Measurements from ENCODE around the gene MYO3B. TPM values are rescaled to one million over a fixed set of nuclear protein-coding genes. Genes with fewer than 3 reads are reported as not detected.

Gene MYO3B
- total RNA-seq, 4 donors from 2014 or later = 0.34 to 0.95 (median 0.89) TPM

- Histone ChIP-seq H3K4me3 (no peak overlapping the region), H3K27me3 (no peaks in the 10 kb centered on the region), H3K9me3 (peaks cover 1% of the 10 kb centered on the region), H3K4me1 (no peaks in the 10 kb centered on the region), H3K36me3 (no peaks in the 10 kb centered on the region), H3K27ac (no peak overlapping the region)
- TF ChIP-seq POLR2AphosphoS5 (IDR thresholded peaks at IDR 0.05) (no peak), CTCF (IDR thresholded peaks at IDR 0.05) (no peak), EP300 (IDR thresholded peaks at IDR 0.05) (no peak), POLR2A (IDR thresholded peaks at IDR 0.05) (no peak)
- DNase-seq (ENCODE audit: low spot score in 2 of 2) = no peak
Measured at GRCh38 chr2:170190172-170190571, 12.2 kb downstream of the MYO3B start.

DNA sequence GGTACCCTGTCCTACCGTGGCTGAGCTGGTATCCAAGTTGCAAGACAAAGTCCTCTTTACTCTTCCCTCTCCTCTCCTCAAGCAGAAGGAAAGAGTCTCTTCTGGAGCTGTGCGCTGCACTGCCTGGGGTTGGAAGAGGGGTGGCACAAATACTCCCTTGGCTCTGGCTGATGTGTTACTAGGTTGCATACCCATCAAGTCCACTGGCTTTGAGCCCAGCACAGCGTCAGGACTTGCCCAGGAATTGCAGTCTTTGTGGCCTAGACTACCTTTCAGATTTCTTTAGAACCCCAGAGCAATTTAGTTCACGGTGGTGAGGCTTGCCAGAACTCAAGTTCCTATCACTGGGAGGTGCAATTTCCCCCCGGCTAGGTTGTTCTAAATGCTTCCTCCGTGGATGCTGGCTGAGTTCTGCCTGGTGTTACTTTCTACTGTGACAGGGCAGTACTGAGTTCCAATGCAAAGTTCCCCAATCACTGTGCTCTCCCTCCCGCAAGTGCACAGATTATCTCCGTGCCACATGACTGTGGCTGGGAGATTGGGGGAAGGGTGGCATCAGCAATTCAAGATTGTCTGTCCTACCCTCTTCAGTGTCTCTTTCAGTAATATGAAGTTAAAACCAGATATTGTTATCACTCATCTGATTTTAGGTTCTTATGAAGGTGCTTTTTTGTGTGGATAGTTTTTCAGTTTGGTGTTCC lies 13.4 kb downstream of the MYO3B start:
- WGBS = 64% methylated on average over 7 of the region's 8 CpGs
- Histone ChIP-seq H3K4me3 (no peak overlapping the region), H3K27ac (no peak overlapping the region), H3K9me3 (no peaks in the 10 kb centered on the region), H3K4me1 (no peaks in the 10 kb centered on the region), H3K36me3 (no peaks in the 10 kb centered on the region), H3K27me3 (no peaks in the 10 kb centered on the region)
- DNase-seq (ENCODE audit: low spot score in 2 of 2) = no peak
- TF ChIP-seq CTCF (IDR thresholded peaks at IDR 0.05) (no peak), EP300 (IDR thresholded peaks at IDR 0.05) (no peak), POLR2A (IDR thresholded peaks at IDR 0.05) (no peak), POLR2AphosphoS5 (IDR thresholded peaks at IDR 0.05) (no peak)

DNA sequence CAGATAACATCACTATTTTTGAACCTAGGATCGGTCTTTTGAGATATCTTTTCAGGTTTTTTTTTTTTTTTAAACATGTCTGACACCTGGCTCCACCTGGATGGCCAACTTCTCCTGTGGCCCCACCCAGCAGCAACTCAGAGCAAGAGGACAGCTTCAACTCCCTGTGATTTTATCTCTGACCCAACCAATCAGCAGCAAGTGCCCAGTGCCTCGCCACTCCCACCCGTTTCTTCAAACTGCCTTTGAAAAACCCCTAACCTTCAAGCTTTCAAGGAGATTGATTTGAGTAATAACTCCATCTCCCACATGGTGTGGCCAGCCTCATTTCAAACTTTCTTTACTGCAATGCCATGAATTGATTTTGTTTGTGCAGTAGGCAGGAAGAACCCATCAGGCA lies 19.0 kb downstream of the MYO3B start:
- no peak overlapping the region for H3K4me3 ChIP-seq
- H3K4me1 ChIP-seq = no peaks in the 10 kb centered on the region
- no peaks in the 10 kb centered on the region for H3K36me3 ChIP-seq
- H3K27me3 ChIP-seq = no peaks in the 10 kb centered on the region
- no peaks in the 10 kb centered on the region for H3K9me3 ChIP-seq
- no peak overlapping the region for H3K27ac ChIP-seq
- DNase-seq (ENCODE audit: low spot score in 2 of 2) = no peak
- 91% methylated on average over 3 of the region's 3 CpGs for WGBS
- TF ChIP-seq EP300 (IDR thresholded peaks at IDR 0.05) = no peak
- no peak for TF ChIP-seq POLR2AphosphoS5 (IDR thresholded peaks at IDR 0.05)
- no peak for TF ChIP-seq POLR2A (IDR thresholded peaks at IDR 0.05)
- no peak for TF ChIP-seq CTCF (IDR thresholded peaks at IDR 0.05)

DNA sequence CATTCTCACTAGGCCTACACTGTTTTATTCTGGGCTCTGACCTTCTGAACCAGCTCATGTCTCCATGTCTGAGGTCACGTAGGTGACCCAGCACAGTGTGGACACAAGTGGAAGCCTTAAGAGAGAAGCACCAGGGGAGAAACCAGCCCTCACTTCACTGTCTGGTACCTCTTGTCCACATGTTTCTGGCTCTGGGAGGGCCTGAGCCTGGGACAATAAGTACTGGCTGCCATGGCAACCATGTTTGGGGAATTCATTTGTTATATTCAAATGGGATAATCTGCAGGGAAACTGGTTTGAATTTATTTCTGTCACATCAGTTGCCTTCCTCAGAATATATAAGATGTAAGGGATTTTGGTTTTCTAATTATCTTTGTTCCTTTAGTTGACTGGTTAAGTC lies 23.3 kb downstream of the MYO3B start:
- Histone ChIP-seq H3K4me1 (peaks cover 2% of the 10 kb centered on the region), H3K27me3 (no peaks in the 10 kb centered on the region), H3K27ac (no peak overlapping the region), H3K9me3 (no peaks in the 10 kb centered on the region), H3K4me3 (no peak overlapping the region), H3K36me3 (no peaks in the 10 kb centered on the region)
- TF ChIP-seq CTCF (IDR thresholded peaks at IDR 0.05) (no peak), EP300 (IDR thresholded peaks at IDR 0.05) (no peak), POLR2AphosphoS5 (IDR thresholded peaks at IDR 0.05) (no peak), POLR2A (IDR thresholded peaks at IDR 0.05) (no peak)
- WGBS = 94% methylated on average over 1 of the region's 1 CpG
- no peak for DNase-seq (ENCODE audit: low spot score in 2 of 2)

GRCh38 chr2:170201734-170202393 lies 23.9 kb downstream of the MYO3B start:
- H3K4me3 ChIP-seq = no peak overlapping the region
- no peaks in the 10 kb centered on the region for H3K9me3 ChIP-seq
- DNase-seq (ENCODE audit: low spot score in 2 of 2) = no peak
- no peaks in the 10 kb centered on the region for H3K36me3 ChIP-seq
- no peak overlapping the region for H3K27ac ChIP-seq
- H3K27me3 ChIP-seq = no peaks in the 10 kb centered on the region
- H3K4me1 ChIP-seq = peaks cover 2% of the 10 kb centered on the region
- 92% methylated on average over 3 of the region's 3 CpGs for WGBS
- TF ChIP-seq POLR2AphosphoS5 (IDR thresholded peaks at IDR 0.05) = no peak
- TF ChIP-seq POLR2A (IDR thresholded peaks at IDR 0.05) = no peak
- no peak for TF ChIP-seq CTCF (IDR thresholded peaks at IDR 0.05)
- TF ChIP-seq EP300 (IDR thresholded peaks at IDR 0.05) = no peak
